K562 (cell line): ENCODE measurements around the gene FAM43B. TPM values are rescaled to one million over a fixed set of nuclear protein-coding genes. Genes with fewer than 3 reads are reported as not detected.

Experiments
- BACH1 ChIP-seq: fragments of 200-800 bp; sonication (Bioruptor generic); IDR thresholded peaks from 2 replicates; pipeline ENCODE4 v1.6.1; 2016; ENCODE audit warnings: missing genetic modification characterization, missing compliant biosample characterization
- DIDO1 ChIP-seq: fragments of 450-650 bp; IDR thresholded peaks from 2 replicates; pipeline ENCODE4 v1.6.1; 2016; ENCODE audit warnings: low read depth, missing biosample characterization, missing genetic modification characterization
- JUNB ChIP-seq: fragments of 450-650 bp; formaldehyde crosslinking; conservative IDR thresholded peaks from 2 replicates; pipeline ENCODE4 v1.4.0; 2020; ENCODE audit warnings: mild to moderate bottlenecking
- KDM1A ChIP-seq, 2 experiments: fragments of 450-650 bp; IDR thresholded peaks; 2 replicates each; pipeline ENCODE4 v1.6.1; 2016; ENCODE audit warnings: mild to moderate bottlenecking in 2 of 2
- MCM3 ChIP-seq: fragments of 450-650 bp; IDR thresholded peaks from 2 replicates; pipeline ENCODE4 v1.6.1; 2016
- NCOA2 ChIP-seq, 2 experiments: fragments of 450-650 bp; IDR thresholded peaks; 2 replicates each; pipeline ENCODE4 v1.6.1; 2018; ENCODE audit warnings: mild to moderate bottlenecking in 2 of 2, moderate library complexity in 1 of 2; ENCODE audit not compliant: partially characterized antibody in 2 of 2
- SMAD4 ChIP-seq: fragments of 250-450 bp; sonication (Bioruptor Pico); conservative IDR thresholded peaks from 2 replicates; pipeline ENCODE4 v1.8.0; 2021; ENCODE audit warnings: inconsistent platforms, mild to moderate bottlenecking, moderate library complexity
- TEAD1 ChIP-seq, 2 experiments: fragments of 450-650 bp in 1 of 2; sonication (generic) in 1 of 2; formaldehyde crosslinking; IDR thresholded peaks; 2 replicates each; pipeline versions ENCODE4 v1.4.0 to v1.8.0; 2020 to 2022; ENCODE audit warnings: mild to moderate bottlenecking in 2 of 2, missing genetic modification reagents in 1 of 2
- ZNF212 ChIP-seq: fragments of 450-650 bp; formaldehyde crosslinking; IDR thresholded peaks from 2 replicates; pipeline ENCODE4 v1.4.0; 2020; ENCODE audit warnings: mild to moderate bottlenecking
- ZNF584 ChIP-seq: fragments of 200-800 bp; sonication (Bioruptor generic); IDR thresholded peaks from 2 replicates; pipeline ENCODE4 v1.6.1; 2016; ENCODE audit warnings: low read depth, mild to moderate bottlenecking, missing genetic modification characterization, missing compliant biosample characterization
- polyA plus RNA-seq, 8 experiments: library from polyadenylated mRNA; depleted of rRNA in 4 of 8; stranded (reverse) in 5 of 8; unstranded in 3 of 8; fragments of >200 nt; fragmentation: Nextera tagmentation in 2 of 8; fragmentation: Illumina TruSeq in 1 of 8; extraction: Ambion mirVana in 2 of 8; extraction: Trizol in 1 of 8; gene quantifications; 2 replicates each; pipeline versions ENCODE4 v1.2.1 to v1.2.3, GENCODE V29; 2011 to 2014; ENCODE audit warnings: inconsistent platforms in 1 of 8, missing spikeins in 1 of 8
- total RNA-seq, 7 experiments: library from RNA; depleted of rRNA in 6 of 7; stranded (reverse); fragments of >200 nt in 6 of 7; fragmentation: Illumina TruSeq in 2 of 7; extraction: Trizol in 2 of 7; gene quantifications; 2 replicates each; pipeline versions ENCODE4 v1.2.1 to v1.2.3, GENCODE V29; 2011 to 2021; ENCODE audit warnings: low replicate concordance in 1 of 7
- TF ChIP-seq, protein P1 (sequence below): fragments of 200-800 bp; sonication (Bioruptor generic); IDR thresholded peaks from 2 replicates; pipeline ENCODE4 v1.6.1; 2016; ENCODE audit warnings: missing genetic modification characterization, missing compliant biosample characterization
- TF ChIP-seq, protein P2 (sequence below): sonication (generic); formaldehyde crosslinking; IDR thresholded peaks from 2 replicates; pipeline ENCODE4 v1.4.0; 2020; ENCODE audit warnings: mild to moderate bottlenecking, missing genetic modification reagents

Gene FAM43B
- total and polyA plus RNA-seq, 9 of the 15 experiments (the other 6 are each of a cell fraction or from before 2014, with no cell fraction given) = not detected

DNA sequence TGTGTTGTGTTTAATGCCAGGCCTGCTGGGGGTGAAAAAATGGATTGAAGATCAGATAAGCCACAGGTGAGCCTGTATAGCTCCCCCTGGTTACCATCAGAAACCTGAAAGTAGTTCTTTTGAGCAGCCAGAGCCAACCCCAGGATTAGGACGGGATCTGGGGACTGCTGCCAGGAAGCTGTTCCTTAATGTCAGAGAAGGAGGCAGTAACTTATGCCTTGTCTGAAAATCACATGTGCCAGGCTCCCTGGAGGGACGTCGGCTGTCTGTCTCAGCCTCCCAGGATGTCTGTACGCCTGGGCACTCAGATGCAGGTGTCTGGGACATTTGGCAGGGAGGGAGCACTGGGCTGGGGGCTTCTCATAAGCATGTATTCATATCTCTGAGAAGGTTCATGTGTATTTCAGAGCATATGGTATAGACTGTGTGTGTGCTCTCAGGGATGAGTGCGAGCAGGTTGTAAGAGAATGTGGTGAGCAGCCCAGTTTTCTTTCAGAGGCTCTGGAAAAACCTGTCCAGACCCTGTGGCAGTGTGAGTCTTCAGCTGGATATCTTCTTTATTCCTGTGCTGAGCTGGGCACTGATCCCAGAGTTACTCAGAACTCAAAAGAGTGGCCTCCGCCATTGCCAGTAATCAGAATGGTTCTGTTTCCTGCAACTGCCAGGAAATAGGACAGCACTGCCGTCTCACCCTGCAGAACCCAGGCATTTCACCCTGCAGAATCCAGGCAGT is 2.8 kb downstream of the FAM43B start (continued):
- TF ChIP-seq DIDO1 (tag) (no peak), JUNB (CRISPR knock-in tag) (no peak), NCOA2 (IDR thresholded peaks at IDR 0.05; ENCODE audit: partially characterized antibody in 2 of 2) (no peak), BACH1 (tag) (no peak), KDM1A (IDR thresholded peaks at IDR 0.05) (no peak), ZNF212 (CRISPR knock-in tag) (no peak), MCM3 (no peak), ZNF584 (CRISPR knock-in tag) (no peak), TEAD1 (CRISPR knock-in tag; IDR thresholded peaks at IDR 0.05) (no peak), SMAD4 (CRISPR knock-in tag) (no peak)
- TF ChIP-seq, protein P1, sequence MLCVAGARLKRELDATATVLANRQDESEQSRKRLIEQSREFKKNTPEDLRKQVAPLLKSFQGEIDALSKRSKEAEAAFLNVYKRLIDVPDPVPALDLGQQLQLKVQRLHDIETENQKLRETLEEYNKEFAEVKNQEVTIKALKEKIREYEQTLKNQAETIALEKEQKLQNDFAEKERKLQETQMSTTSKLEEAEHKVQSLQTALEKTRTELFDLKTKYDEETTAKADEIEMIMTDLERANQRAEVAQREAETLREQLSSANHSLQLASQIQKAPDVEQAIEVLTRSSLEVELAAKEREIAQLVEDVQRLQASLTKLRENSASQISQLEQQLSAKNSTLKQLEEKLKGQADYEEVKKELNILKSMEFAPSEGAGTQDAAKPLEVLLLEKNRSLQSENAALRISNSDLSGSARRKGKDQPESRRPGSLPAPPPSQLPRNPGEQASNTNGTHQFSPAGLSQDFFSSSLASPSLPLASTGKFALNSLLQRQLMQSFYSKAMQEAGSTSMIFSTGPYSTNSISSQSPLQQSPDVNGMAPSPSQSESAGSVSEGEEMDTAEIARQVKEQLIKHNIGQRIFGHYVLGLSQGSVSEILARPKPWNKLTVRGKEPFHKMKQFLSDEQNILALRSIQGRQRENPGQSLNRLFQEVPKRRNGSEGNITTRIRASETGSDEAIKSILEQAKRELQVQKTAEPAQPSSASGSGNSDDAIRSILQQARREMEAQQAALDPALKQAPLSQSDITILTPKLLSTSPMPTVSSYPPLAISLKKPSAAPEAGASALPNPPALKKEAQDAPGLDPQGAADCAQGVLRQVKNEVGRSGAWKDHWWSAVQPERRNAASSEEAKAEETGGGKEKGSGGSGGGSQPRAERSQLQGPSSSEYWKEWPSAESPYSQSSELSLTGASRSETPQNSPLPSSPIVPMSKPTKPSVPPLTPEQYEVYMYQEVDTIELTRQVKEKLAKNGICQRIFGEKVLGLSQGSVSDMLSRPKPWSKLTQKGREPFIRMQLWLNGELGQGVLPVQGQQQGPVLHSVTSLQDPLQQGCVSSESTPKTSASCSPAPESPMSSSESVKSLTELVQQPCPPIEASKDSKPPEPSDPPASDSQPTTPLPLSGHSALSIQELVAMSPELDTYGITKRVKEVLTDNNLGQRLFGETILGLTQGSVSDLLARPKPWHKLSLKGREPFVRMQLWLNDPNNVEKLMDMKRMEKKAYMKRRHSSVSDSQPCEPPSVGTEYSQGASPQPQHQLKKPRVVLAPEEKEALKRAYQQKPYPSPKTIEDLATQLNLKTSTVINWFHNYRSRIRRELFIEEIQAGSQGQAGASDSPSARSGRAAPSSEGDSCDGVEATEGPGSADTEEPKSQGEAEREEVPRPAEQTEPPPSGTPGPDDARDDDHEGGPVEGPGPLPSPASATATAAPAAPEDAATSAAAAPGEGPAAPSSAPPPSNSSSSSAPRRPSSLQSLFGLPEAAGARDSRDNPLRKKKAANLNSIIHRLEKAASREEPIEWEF (CRISPR knock-in tag) = no peak
- TF ChIP-seq, protein P2, sequence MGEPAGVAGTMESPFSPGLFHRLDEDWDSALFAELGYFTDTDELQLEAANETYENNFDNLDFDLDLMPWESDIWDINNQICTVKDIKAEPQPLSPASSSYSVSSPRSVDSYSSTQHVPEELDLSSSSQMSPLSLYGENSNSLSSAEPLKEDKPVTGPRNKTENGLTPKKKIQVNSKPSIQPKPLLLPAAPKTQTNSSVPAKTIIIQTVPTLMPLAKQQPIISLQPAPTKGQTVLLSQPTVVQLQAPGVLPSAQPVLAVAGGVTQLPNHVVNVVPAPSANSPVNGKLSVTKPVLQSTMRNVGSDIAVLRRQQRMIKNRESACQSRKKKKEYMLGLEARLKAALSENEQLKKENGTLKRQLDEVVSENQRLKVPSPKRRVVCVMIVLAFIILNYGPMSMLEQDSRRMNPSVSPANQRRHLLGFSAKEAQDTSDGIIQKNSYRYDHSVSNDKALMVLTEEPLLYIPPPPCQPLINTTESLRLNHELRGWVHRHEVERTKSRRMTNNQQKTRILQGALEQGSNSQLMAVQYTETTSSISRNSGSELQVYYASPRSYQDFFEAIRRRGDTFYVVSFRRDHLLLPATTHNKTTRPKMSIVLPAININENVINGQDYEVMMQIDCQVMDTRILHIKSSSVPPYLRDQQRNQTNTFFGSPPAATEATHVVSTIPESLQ = no peak
